Naive thymus-derived CD4-positive, alpha-beta T cell (primary cell): ENCODE results near the gene ACTN4. TPM values are rescaled to one million over a fixed set of nuclear protein-coding genes. Genes with fewer than 3 reads are reported as not detected.

Experiments used
- ATAC-seq: fragments of 150-1000 bp; cut with Tn5 transposase; 2 replicates; pipeline ENCODE4 v1.10.0; 2021; ENCODE audit warnings: mild to moderate bottlenecking, moderate library complexity
- CTCF ChIA-PET: fragments of 350-600 bp; sonication (Branson Sonifier 250); formaldehyde crosslinking; loops from one replicate; lab custom pipeline; 2021; ENCODE audit warnings: antibody characterized with exemption; lab: Charles Lee
- POLR2A ChIA-PET: fragments of 350-600 bp; sonication (Branson Sonifier 250); formaldehyde crosslinking; loops from one replicate; lab custom pipeline; 2021; ENCODE audit warnings: antibody characterized with exemption, inconsistent platforms; lab: Charles Lee
- DNase-seq, 9 donors: peaks; one replicate each; pipeline versions ENCODE4 v3.0.0 to v3.0.0-alpha.2; 2020 to 2022; ENCODE audit warnings: mixed read lengths in 1 of 9
- H3K27ac ChIP-seq: one replicate; pipeline ENCODE4 v1.7.0; 2013; ENCODE audit warnings: mild to moderate bottlenecking, low read depth, low read length, moderate library complexity
- H3K27me3 ChIP-seq, 2 donors: one replicate each; pipeline ENCODE4 v1.7.0; 2013; ENCODE audit warnings: low read length in 2 of 2, mild to moderate bottlenecking in 2 of 2, moderate library complexity in 2 of 2; ENCODE audit not compliant: control insufficient read depth in 2 of 2, insufficient read depth in 2 of 2
- H3K36me3 ChIP-seq, 3 experiments: 1 replicate in 2 of 3; 2 replicates in 1 of 3; pipeline ENCODE4 v1.7.0; 2013; ENCODE audit warnings: low read length in 3 of 3, mild to moderate bottlenecking in 3 of 3, moderate library complexity in 1 of 3; ENCODE audit not compliant: insufficient read depth in 3 of 3, control insufficient read depth in 2 of 3
- H3K4me1 ChIP-seq, 2 donors: one replicate each; pipeline ENCODE4 v1.7.0; 2013; ENCODE audit warnings: low read length in 2 of 2, mild to moderate bottlenecking in 2 of 2, moderate library complexity in 1 of 2; ENCODE audit not compliant: control insufficient read depth in 2 of 2, insufficient read depth in 2 of 2
- H3K4me3 ChIP-seq: 2 replicates; pipeline ENCODE4 v1.7.0; 2013; ENCODE audit warnings: mild to moderate bottlenecking, low read length
- H3K9me3 ChIP-seq, 3 experiments: 1 replicate in 2 of 3; 2 replicates in 1 of 3; pipeline ENCODE4 v1.7.0; 2013; ENCODE audit warnings: low read length in 3 of 3; ENCODE audit not compliant: control insufficient read depth in 2 of 3
- H3K27ac Mint-ChIP-seq, 9 donors: one replicate each; pipeline ENCODE4 v1.8.0; 2020 to 2022; ENCODE audit warnings: mixed read lengths in 9 of 9, mild to moderate bottlenecking in 8 of 9, moderate library complexity in 5 of 9, inconsistent platforms in 2 of 9
- H3K27me3 Mint-ChIP-seq, 5 donors: one replicate each; pipeline ENCODE4 v1.8.0; 2021 to 2022; ENCODE audit warnings: mixed read lengths in 5 of 5, mild to moderate bottlenecking in 1 of 5
- H3K36me3 Mint-ChIP-seq, 5 donors: one replicate each; pipeline ENCODE4 v1.8.0; 2020 to 2022; ENCODE audit warnings: mixed read lengths in 5 of 5, mild to moderate bottlenecking in 3 of 5, inconsistent platforms in 1 of 5
- H3K4me1 Mint-ChIP-seq, 7 donors: one replicate each; pipeline ENCODE4 v1.8.0; 2020 to 2022; ENCODE audit warnings: mixed read lengths in 7 of 7, mild to moderate bottlenecking in 3 of 7, inconsistent platforms in 1 of 7
- H3K4me3 Mint-ChIP-seq, 10 donors: one replicate each; pipeline ENCODE4 v1.8.0; 2020 to 2022; ENCODE audit warnings: mild to moderate bottlenecking in 10 of 10, mixed read lengths in 10 of 10, moderate library complexity in 6 of 10, inconsistent platforms in 2 of 10
- H3K9me3 Mint-ChIP-seq, 11 donors: one replicate each; pipeline ENCODE4 v1.8.0; 2020 to 2022; ENCODE audit warnings: mixed read lengths in 11 of 11, mild to moderate bottlenecking in 4 of 11, inconsistent platforms in 1 of 11, moderate library complexity in 1 of 11
- intact Hi-C, 2 donors: fragments of 100-400 bp; cut with micrococcal nuclease; formaldehyde crosslinking; loops; one replicate each; pipeline ENCODE4 v1.15.1; 2023
- polyA plus RNA-seq, 2 donors: library from polyadenylated mRNA; unstranded; fragments of 300-500 nt; fragmentation: Illumina TruSeq; gene quantifications; one replicate each; pipeline ENCODE4 v1.2.3, GENCODE V29; 2021
- total RNA-seq, 6 experiments: library from RNA in 5 of 6; stranded (reverse) in 5 of 6; gene quantifications; 1 replicate in 5 of 6; 2 replicates in 1 of 6; pipeline ENCODE4 v1.2.3 and lab custom pipeline; 2021 to 2026

The ACTN4 gene
- total and polyA plus RNA-seq, 7 experiments from 2014 or later, result 2.8 to 355 (median 52.1) TPM

DNA sequence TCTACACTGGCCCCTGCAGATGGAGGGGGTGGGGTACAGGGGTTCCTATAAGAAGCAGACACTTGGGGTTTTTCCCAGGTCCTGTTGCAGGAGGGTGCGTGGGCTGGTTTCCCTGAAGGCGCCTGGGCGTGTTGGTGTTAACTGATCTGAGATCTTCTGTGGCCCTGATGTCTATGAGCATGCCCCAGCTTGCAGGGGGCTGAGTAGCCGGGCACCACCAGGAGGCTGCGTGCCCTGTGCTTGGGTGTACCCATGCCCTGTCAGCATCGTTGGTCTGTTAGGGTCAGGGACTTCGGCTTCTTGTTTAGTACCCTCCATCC lies 51.5 kb downstream of the ACTN4 start:
- ChIA-PET CTCF (no interaction called here), POLR2A (no interaction called here)
- intact Hi-C loops, result loop anchor here in 1 of 2 donors (5.0 kb wide), 1 partner anchor 42 kb away; no protein-coding TSS in a partner anchor
- peaks cover 0 to 47% (median 5%) of the 10 kb centered on the region in 7 donors for H3K4me1 Mint-ChIP-seq
- peak overlapping the region in 1 of 10 donors; percentile 25 for H3K4me3 Mint-ChIP-seq
- peaks cover 0 to 20% (median 0%) of the 10 kb centered on the region in 3 experiments for H3K36me3 ChIP-seq
- H3K4me1 ChIP-seq, result peaks cover under 1 to 38% of the 10 kb centered on the region in 2 donors
- no peaks in the 10 kb centered on the region for H3K9me3 Mint-ChIP-seq
- no peak overlapping the region for H3K4me3 ChIP-seq
- H3K27me3 ChIP-seq, result no peaks in the 10 kb centered on the region
- H3K27ac Mint-ChIP-seq, result peak overlapping the region in 1 of 9 donors; percentile 19
- ATAC-seq (peak; percentile 28), DNase-seq (peak in 1 of 9 donors; percentile 46)
- H3K9me3 ChIP-seq, result no peaks in the 10 kb centered on the region
- no peak overlapping the region for H3K27ac ChIP-seq
- H3K27me3 Mint-ChIP-seq, result no peaks in the 10 kb centered on the region
- peaks cover 0 to 12% (median under 1%) of the 10 kb centered on the region in 5 donors for H3K36me3 Mint-ChIP-seq

- Histone ChIP-seq H3K4me3 (no peak overlapping the region), H3K9me3 (no peaks in the 10 kb centered on the region), H3K4me1 (peaks cover 0 to 30% of the 10 kb centered on the region in 2 donors), H3K27ac (no peak overlapping the region), H3K36me3 (peaks cover 0 to 23% (median 0%) of the 10 kb centered on the region in 3 experiments), H3K27me3 (no peaks in the 10 kb centered on the region)
- peaks cover 0 to 39% (median 0%) of the 10 kb centered on the region in 7 donors for H3K4me1 Mint-ChIP-seq
- ChIA-PET POLR2A (interaction anchor here (0.5 kb wide), 1 partner anchor 58 kb away, joined by 5 read pairs; no protein-coding TSS in a partner anchor), CTCF (interaction anchor here (0.6 kb wide), 1 partner anchor 39 kb away, joined by 4 read pairs; no protein-coding TSS in a partner anchor)
- ATAC-seq (no peak), DNase-seq (no peak)
- H3K27me3 Mint-ChIP-seq, result no peaks in the 10 kb centered on the region
- no peak overlapping the region for H3K4me3 Mint-ChIP-seq
- no peak overlapping the region for H3K27ac Mint-ChIP-seq
- H3K36me3 Mint-ChIP-seq, result peaks cover 0 to 16% (median 5%) of the 10 kb centered on the region in 5 donors
- intact Hi-C loops, result loop anchor here in 1 of 2 donors (5.0 kb wide), 1 partner anchor 42 kb away; no protein-coding TSS in a partner anchor
- H3K9me3 Mint-ChIP-seq, result no peaks in the 10 kb centered on the region
Measured at GRCh38 chr19:38699647-38700349, 52.3 kb downstream of the ACTN4 start.

- H3K27ac ChIP-seq, result no peak overlapping the region
- peaks cover 0 to 24% of the 10 kb centered on the region in 2 donors for H3K4me1 ChIP-seq
- Mint-ChIP-seq H3K27me3 (no peaks in the 10 kb centered on the region), H3K9me3 (no peaks in the 10 kb centered on the region), H3K4me1 (peaks cover 0 to 32% (median 0%) of the 10 kb centered on the region in 7 donors), H3K27ac (no peak overlapping the region), H3K4me3 (no peak overlapping the region), H3K36me3 (peaks cover 0 to 20% (median 5%) of the 10 kb centered on the region in 5 donors)
- ChIA-PET POLR2A (interaction anchor here (0.5 kb wide), 1 partner anchor 59 kb away, joined by 5 read pairs; no protein-coding TSS in a partner anchor), CTCF (no interaction called here)
- DNase-seq (no peak), ATAC-seq (no peak)
- no peak overlapping the region for H3K4me3 ChIP-seq
- no peaks in the 10 kb centered on the region for H3K9me3 ChIP-seq
- intact Hi-C loops, result no loop called here
- peaks cover 0 to 29% (median 2%) of the 10 kb centered on the region in 3 experiments for H3K36me3 ChIP-seq
- H3K27me3 ChIP-seq, result no peaks in the 10 kb centered on the region
Measured at GRCh38 chr19:38700350-38700901, 53.0 kb downstream of the ACTN4 start.

- Mint-ChIP-seq H3K27ac (no peak overlapping the region), H3K36me3 (peaks cover 0 to 23% (median 5%) of the 10 kb centered on the region in 5 donors), H3K9me3 (no peaks in the 10 kb centered on the region), H3K27me3 (no peaks in the 10 kb centered on the region), H3K4me1 (peaks cover 0 to 28% (median 0%) of the 10 kb centered on the region in 7 donors), H3K4me3 (no peak overlapping the region)
- DNase-seq (no peak), ATAC-seq (no peak)
- Histone ChIP-seq H3K27me3 (no peaks in the 10 kb centered on the region), H3K27ac (no peak overlapping the region), H3K4me1 (peaks cover 0 to 18% of the 10 kb centered on the region in 2 donors), H3K9me3 (no peaks in the 10 kb centered on the region), H3K4me3 (no peak overlapping the region), H3K36me3 (peaks cover 0 to 35% (median 7%) of the 10 kb centered on the region in 3 experiments)
- intact Hi-C loops, result no loop called here
- ChIA-PET CTCF (no interaction called here), POLR2A (no interaction called here)
Measured at GRCh38 chr19:38700902-38701454, 53.5 kb downstream of the ACTN4 start.

DNA sequence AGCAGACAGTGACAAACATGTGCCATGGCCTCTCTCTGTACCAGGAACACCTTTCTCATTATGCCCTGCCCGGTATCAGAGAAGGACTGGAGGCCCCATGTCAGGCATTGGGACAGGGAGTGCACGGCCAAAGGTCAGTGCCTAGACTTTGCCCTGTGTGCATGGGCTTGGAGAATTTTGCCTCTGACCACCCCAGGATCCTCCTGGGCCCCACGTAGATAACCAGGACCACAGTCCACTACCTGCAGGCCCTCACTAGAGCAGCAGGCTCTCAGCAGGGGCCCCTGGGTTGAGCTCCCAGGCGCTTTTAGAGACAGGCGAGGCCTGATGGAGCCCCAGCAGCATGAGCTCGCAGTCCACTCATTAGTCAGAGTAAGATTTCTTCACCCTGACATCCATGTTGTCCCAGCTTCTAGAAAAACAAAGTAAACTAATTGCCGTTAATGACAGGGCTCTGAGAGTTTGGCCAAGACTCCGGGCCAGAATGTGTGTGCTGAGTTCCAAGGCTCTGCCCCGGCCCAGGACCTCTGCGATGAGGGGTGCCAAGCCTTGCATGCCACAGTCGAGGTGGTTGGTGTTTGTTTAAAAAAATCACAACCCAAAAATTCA lies 54.1 kb downstream of the ACTN4 start:
- no peaks in the 10 kb centered on the region for H3K27me3 ChIP-seq
- no peak overlapping the region for H3K27ac ChIP-seq
- no peak for ATAC-seq
- no peak for DNase-seq
- Mint-ChIP-seq H3K4me3 (no peak overlapping the region), H3K4me1 (peaks cover 0 to 24% (median 0%) of the 10 kb centered on the region in 7 donors), H3K27me3 (no peaks in the 10 kb centered on the region), H3K9me3 (peaks cover 0 to under 1% (median 0%) of the 10 kb centered on the region in 11 donors), H3K36me3 (peaks cover 0 to 28% (median 5%) of the 10 kb centered on the region in 5 donors), H3K27ac (no peak overlapping the region)
- H3K36me3 ChIP-seq, result peaks cover 0 to 38% (median 7%) of the 10 kb centered on the region in 3 experiments
- CTCF ChIA-PET, result interaction anchor here (0.6 kb wide), 1 partner anchor 852 kb away, joined by 3 read pairs; no protein-coding TSS in a partner anchor
- peaks cover 0 to 15% of the 10 kb centered on the region in 2 donors for H3K4me1 ChIP-seq
- no peak overlapping the region for H3K4me3 ChIP-seq
- no peaks in the 10 kb centered on the region for H3K9me3 ChIP-seq
- POLR2A ChIA-PET, result no interaction called here
- intact Hi-C loops, result no loop called here

GRCh38 chr19:38702278-38702677 lies 54.8 kb downstream of the ACTN4 start:
- Histone ChIP-seq H3K4me3 (no peak overlapping the region), H3K4me1 (peaks cover 0 to 15% of the 10 kb centered on the region in 2 donors), H3K36me3 (peaks cover 0 to 43% (median 7%) of the 10 kb centered on the region in 3 experiments), H3K27me3 (no peaks in the 10 kb centered on the region), H3K9me3 (no peaks in the 10 kb centered on the region), H3K27ac (no peak overlapping the region)
- Mint-ChIP-seq H3K36me3 (peaks cover 0 to 30% (median 5%) of the 10 kb centered on the region in 5 donors), H3K27me3 (no peaks in the 10 kb centered on the region), H3K4me3 (no peak overlapping the region), H3K9me3 (peaks cover 0 to 2% (median 0%) of the 10 kb centered on the region in 11 donors), H3K27ac (no peak overlapping the region), H3K4me1 (peaks cover 0 to 18% (median 0%) of the 10 kb centered on the region in 7 donors)
- intact Hi-C loops, result no loop called here
- DNase-seq (no peak), ATAC-seq (no peak)
- CTCF ChIA-PET, result interaction anchor here (0.6 kb wide), 1 partner anchor 851 kb away, joined by 3 read pairs; no protein-coding TSS in a partner anchor
- POLR2A ChIA-PET, result no interaction called here
